Neural cell (in vitro differentiated cells): ENCODE data around the gene MYL1. TPM values are rescaled to one million over a fixed set of nuclear protein-coding genes. Genes with fewer than 3 reads are reported as not detected.

Experiments used
- H2AFZ ChIP-seq: fragments of 200-600, 300-800 bp; sonication (generic), shearing (Covaris generic); 2 replicates; pipeline ENCODE4 v1.6.0; 2014; ENCODE audit warnings: low read depth, mild to moderate bottlenecking, antibody characterized with exemption, low read length, moderate library complexity
- H3F3A ChIP-seq: fragments of 200-600 bp; shearing (Covaris generic); 2 replicates; pipeline ENCODE4 v1.6.1; 2016; ENCODE audit warnings: mild to moderate bottlenecking, moderate library complexity, mixed read lengths, antibody characterized with exemption, low read length; ENCODE audit not compliant: insufficient read depth, poor library complexity, severe bottlenecking
- H3K27ac ChIP-seq: fragments of 200-600, 300-800 bp; sonication (generic), shearing (Covaris generic); 2 replicates; pipeline ENCODE4 v1.5.1; 2014; ENCODE audit warnings: mild to moderate bottlenecking, low read length, moderate library complexity
- H3K27me3 ChIP-seq: fragments of 300-800, 200-600 bp; sonication (generic), shearing (Covaris generic); 2 replicates; pipeline ENCODE4 v1.6.0; 2014; ENCODE audit warnings: mild to moderate bottlenecking, low read depth, low read length, moderate library complexity; ENCODE audit not compliant: insufficient read depth
- H3K36me3 ChIP-seq: fragments of 300-800, 200-600 bp; sonication (generic), shearing (Covaris generic); 2 replicates; pipeline ENCODE4 v1.5.1; 2014; ENCODE audit warnings: mild to moderate bottlenecking, antibody characterized with exemption, low read length, moderate library complexity; ENCODE audit not compliant: insufficient read depth
- H3K4me2 ChIP-seq: fragments of 300-800, 200-600 bp; sonication (generic), shearing (Covaris generic); 2 replicates; pipeline ENCODE4 v1.6.0; 2014; ENCODE audit warnings: mild to moderate bottlenecking, low read length
- H3K4me3 ChIP-seq: fragments of 300-800, 200-600 bp; sonication (generic), shearing (Covaris generic); 2 replicates; pipeline ENCODE4 v1.5.1; 2014; ENCODE audit warnings: mild to moderate bottlenecking, low read length, moderate library complexity
- H3K79me2 ChIP-seq: fragments of 200-600 bp; shearing (Covaris generic); replicated peaks from 2 replicates; pipeline ENCODE4 v1.6.0; 2014; ENCODE audit warnings: mild to moderate bottlenecking, low read length, moderate library complexity; ENCODE audit not compliant: insufficient read depth
- H3K9ac ChIP-seq: fragments of 300-800, 200-600 bp; sonication (generic), shearing (Covaris generic); 2 replicates; pipeline ENCODE4 v1.6.1; 2016; ENCODE audit warnings: mild to moderate bottlenecking, low read length, mixed read lengths
- H3K9me2 ChIP-seq: fragments of 200-600 bp; shearing (Covaris generic); 2 replicates; pipeline ENCODE4 v1.6.1; 2016; ENCODE audit warnings: mild to moderate bottlenecking, low read length, mixed read lengths; ENCODE audit not compliant: insufficient read depth
- H3K9me3 ChIP-seq: fragments of 200-600, 300-800 bp; sonication (generic), shearing (Covaris generic); 2 replicates; pipeline ENCODE4 v1.6.1; 2016; ENCODE audit warnings: mild to moderate bottlenecking, mixed run types, low read length, moderate library complexity, mixed read lengths
- H4K20me1 ChIP-seq: fragments of 200-600 bp; shearing (Covaris generic); 2 replicates; pipeline ENCODE4 v1.6.1; 2016; ENCODE audit warnings: mild to moderate bottlenecking, mixed run types; ENCODE audit not compliant: insufficient read depth
- CTCF ChIP-seq: fragments of 450-650 bp; IDR thresholded peaks from 2 replicates; pipeline ENCODE4 v1.5.1; 2014; ENCODE audit warnings: antibody characterized with exemption, mild to moderate bottlenecking, moderate library complexity; ENCODE audit not compliant: poor library complexity, severe bottlenecking
- EP300 ChIP-seq: fragments of 450-650 bp; conservative IDR thresholded peaks from 2 replicates; pipeline ENCODE4 v1.6.1; 2014; ENCODE audit warnings: antibody characterized with exemption, mild to moderate bottlenecking, moderate library complexity; ENCODE audit not compliant: poor library complexity, severe bottlenecking
- EZH2 ChIP-seq: fragments of 200-600, 300-800 bp; shearing (Covaris generic), sonication (generic); IDR thresholded peaks from 2 replicates; pipeline ENCODE4 v1.6.1; 2014; ENCODE audit warnings: antibody characterized with exemption, low read length, borderline replicate concordance, mild to moderate bottlenecking; ENCODE audit not compliant: insufficient read depth, poor library complexity, severe bottlenecking
- MXI1 ChIP-seq: fragments of 450-650 bp; conservative IDR thresholded peaks from 2 replicates; pipeline ENCODE4 v1.6.1; 2014; ENCODE audit warnings: antibody characterized with exemption, mild to moderate bottlenecking; ENCODE audit not compliant: poor library complexity, severe bottlenecking
- POLR2AphosphoS5 ChIP-seq: IDR thresholded peaks from 2 replicates; pipeline ENCODE4 v1.6.1; 2012
- RAD21 ChIP-seq: fragments of 450-650 bp; conservative IDR thresholded peaks from 2 replicates; pipeline ENCODE4 v1.6.1; 2014; ENCODE audit warnings: antibody characterized with exemption, mild to moderate bottlenecking, moderate library complexity
- REST ChIP-seq: IDR thresholded peaks from 2 replicates; pipeline ENCODE4 v1.6.1; 2012; ENCODE audit warnings: borderline replicate concordance
- SMC3 ChIP-seq: fragments of 450-650 bp; conservative IDR thresholded peaks from 2 replicates; pipeline ENCODE4 v1.6.1; 2014; ENCODE audit warnings: antibody characterized with exemption, mild to moderate bottlenecking, moderate library complexity; ENCODE audit not compliant: poor library complexity
- TAF1 ChIP-seq: IDR thresholded peaks from 2 replicates; pipeline ENCODE4 v1.6.1; 2012; ENCODE audit warnings: low read depth
- polyA minus RNA-seq: library from RNA; depleted of rRNA, polyadenylated mRNA; stranded (reverse); fragments of >200 nt; gene quantifications from 2 replicates; pipeline ENCODE4 v1.2.3, GENCODE V29; 2014
- polyA plus RNA-seq: library from polyadenylated mRNA; depleted of rRNA; stranded (reverse); fragments of >200 nt; gene quantifications from 2 replicates; pipeline ENCODE4 v1.2.3, GENCODE V29; 2014

MYL1 gene
- polyA plus RNA-seq (not detected in 2 replicates), polyA minus RNA-seq (not detected in 2 replicates)

DNA sequence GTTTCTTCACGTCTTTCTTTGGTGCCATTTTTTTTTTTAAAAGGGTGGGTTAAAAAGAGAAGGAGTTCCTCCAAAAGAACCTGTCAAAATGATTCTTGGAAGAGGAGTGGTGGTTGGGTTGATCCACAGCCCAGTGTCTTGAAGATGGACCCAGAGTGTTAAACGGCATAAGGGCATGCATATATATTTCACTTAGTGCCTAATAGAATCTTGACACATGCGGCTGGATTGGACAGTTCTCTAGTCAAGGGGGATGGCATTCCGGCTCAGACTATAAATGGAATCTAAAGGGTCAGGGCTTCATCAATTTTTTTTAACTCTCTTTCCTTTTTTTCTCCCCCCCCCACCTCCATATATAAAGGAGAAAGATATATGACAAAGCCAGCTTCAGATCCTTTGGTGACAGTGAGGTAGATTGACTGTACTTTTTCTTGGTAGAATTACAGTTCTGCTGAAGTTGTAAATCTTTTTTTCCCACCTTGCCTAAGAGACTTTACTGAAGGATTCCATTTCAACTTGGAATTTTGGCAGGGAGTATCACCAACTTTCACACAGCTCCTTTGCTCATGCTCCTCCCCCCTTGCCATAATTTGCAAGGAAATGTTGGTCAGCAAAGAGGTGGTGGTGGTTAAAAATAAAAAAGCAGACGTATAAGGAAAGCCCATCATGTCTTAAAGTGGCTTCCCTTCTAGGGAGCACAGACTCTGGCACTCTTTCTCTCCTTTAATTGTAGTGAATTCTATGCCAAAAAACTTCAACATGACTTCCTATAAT is at the start of gene MYL1:
MYL1 (minus strand) TSS at position 160 of the 774 bp plus-strand sequence; CDS start at position 28, 132 bp downstream.
- H3K4me2 ChIP-seq: no peak within 1 kb of the TSS
- H3F3A ChIP-seq: no peaks in the 10 kb centered on the region
- no peaks in the 10 kb centered on the region for H4K20me1 ChIP-seq
- no peaks in the 10 kb centered on the region for H3K9me3 ChIP-seq
- no peak within 1 kb of the TSS for H3K9ac ChIP-seq
- no peaks in the 10 kb centered on the region for H3K27me3 ChIP-seq
- H3K9me2 ChIP-seq: no peaks in the 10 kb centered on the region
- no peak within 1 kb of the TSS for H3K4me3 ChIP-seq
- no peak within 1 kb of the TSS for H2AFZ ChIP-seq
- TF ChIP-seq SMC3 (no peak), MXI1 (no peak), TAF1 (no peak), POLR2AphosphoS5 (no peak), EZH2 (no peak), REST (no peak), RAD21 (no peak), EP300 (no peak), CTCF (no peak)
- H3K27ac ChIP-seq: no peak within 1 kb of the TSS
- no peaks in the 10 kb centered on the region for H3K79me2 ChIP-seq
- no peaks in the 10 kb centered on the region for H3K36me3 ChIP-seq

DNA sequence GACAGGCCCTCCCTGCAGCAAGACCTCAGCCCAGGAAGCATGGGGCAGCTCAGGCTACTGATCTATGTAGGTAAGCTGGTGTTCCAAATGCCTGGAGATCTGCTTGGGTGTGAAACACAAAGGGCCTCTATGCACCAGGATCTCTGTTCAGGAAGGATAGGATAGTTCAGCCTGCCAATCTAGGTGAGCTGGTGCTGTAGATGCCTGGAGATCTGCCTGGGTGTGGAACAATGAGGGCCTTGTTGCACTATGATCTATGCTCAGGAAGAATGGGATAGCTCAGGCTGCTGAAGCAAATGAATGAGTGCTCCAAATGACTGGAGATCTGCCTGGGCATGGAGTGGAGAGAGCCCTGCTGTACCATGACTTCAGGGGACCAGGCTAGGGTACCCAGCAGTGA is 48.9 kb upstream of the MYL1 start:
- H4K20me1 ChIP-seq: no peaks in the 10 kb centered on the region
- TF ChIP-seq MXI1 (no peak), CTCF (no peak)
- H3K9ac ChIP-seq: no peak overlapping the region
- H3K9me2 ChIP-seq: no peaks in the 10 kb centered on the region
- no peaks in the 10 kb centered on the region for H3K27me3 ChIP-seq
- no peak overlapping the region for H3K4me2 ChIP-seq
- H3K36me3 ChIP-seq: no peaks in the 10 kb centered on the region
- no peak overlapping the region for H2AFZ ChIP-seq
- H3K27ac ChIP-seq: no peak overlapping the region
- H3K4me3 ChIP-seq: no peak overlapping the region
- H3F3A ChIP-seq: no peaks in the 10 kb centered on the region
- no peaks in the 10 kb centered on the region for H3K9me3 ChIP-seq
- no peaks in the 10 kb centered on the region for H3K79me2 ChIP-seq
